HCT116 (cell line): Measurements from ENCODE around the gene PRELID2.

Experiments
- CTCF ChIP-seq, 3 experiments: fragments of 200-600 bp in 1 of 3; sonication (generic) in 1 of 3; IDR thresholded peaks in 2 of 3; conservative IDR thresholded peaks in 1 of 3; 2 replicates each; pipeline ENCODE4 v1.5.1; 2012 to 2017; ENCODE audit warnings: low read depth in 2 of 3, low read length in 2 of 3, antibody characterized with exemption in 1 of 3, borderline replicate concordance in 1 of 3, control low read depth in 1 of 3, mild to moderate bottlenecking in 1 of 3, mixed read lengths in 1 of 3, mixed run types in 1 of 3, moderate library complexity in 1 of 3; ENCODE audit not compliant: insufficient read depth in 1 of 3
- ELF1 ChIP-seq: IDR thresholded peaks from 2 replicates; pipeline ENCODE4 v1.6.1; 2012; ENCODE audit warnings: low read depth, borderline replicate concordance
- EZH2 ChIP-seq: fragments of 200-600 bp; sonication (generic); IDR thresholded peaks from 2 replicates; pipeline ENCODE4 v1.6.1; 2017; ENCODE audit warnings: antibody characterized with exemption, mixed run types
- FOSL1 ChIP-seq: IDR thresholded peaks from 2 replicates; pipeline ENCODE4 v1.6.1; 2012; ENCODE audit warnings: low read depth
- MAX ChIP-seq: IDR thresholded peaks from 2 replicates; pipeline ENCODE4 v1.6.1; 2012
- POLR2A ChIP-seq: IDR thresholded peaks from 2 replicates; pipeline ENCODE4 v1.7.0; 2011; ENCODE audit warnings: borderline replicate concordance; ENCODE audit not compliant: insufficient read depth, insufficient read length; ENCODE audit errors: extremely low read depth
- SIN3A ChIP-seq: IDR thresholded peaks from 2 replicates; pipeline ENCODE4 v1.6.1; 2012; ENCODE audit warnings: low read depth

GRCh38 chr5:145859897-145860296, 24.8 kb upstream of the PRELID2 start:
- TF ChIP-seq POLR2A (no peak), CTCF (IDR thresholded peaks at IDR 0.05 in 2 of 3, conservative IDR thresholded peaks at IDR 0.05 in 1 of 3; ENCODE audit: borderline replicate concordance in 1 of 3, insufficient read depth in 1 of 3, low read depth in 2 of 3, low read length in 2 of 3) (peak in 2 of 3 experiments; percentile 50 to 53; a peak in 4 of 6 replicates), EZH2 (no peak), SIN3A (no peak), MAX (no peak), ELF1 (no peak), FOSL1 (no peak)
